Tibial nerve (tissue), 4 donors: Measurements from ENCODE around the gene PTOV1. TPM values are rescaled to one million over a fixed set of nuclear protein-coding genes. Genes with fewer than 3 reads are reported as not detected.

ENCODE experiments used
- DNase-seq, 2 donors: peaks; one replicate each; pipeline ENCODE4 v3.0.0-alpha.2; 2019; ENCODE audit warnings: low spot score in 2 of 2
- H3K27ac ChIP-seq, 4 donors: fragments of 200-600 bp; sonication (generic) in 3 of 4; one replicate each; pipeline ENCODE4 v1.5.1; 2017 to 2019; ENCODE audit warnings: mild to moderate bottlenecking in 1 of 4
- H3K27me3 ChIP-seq, 2 donors: fragments of 200-600 bp; sonication (generic) in 1 of 2; one replicate each; pipeline versions ENCODE4 v1.5.1 to v1.6.0; 2017 to 2019
- H3K36me3 ChIP-seq, 3 donors: fragments of 200-600 bp; sonication (generic); one replicate each; pipeline ENCODE4 v1.5.1; 2018 to 2019
- H3K4me1 ChIP-seq, 4 donors: fragments of 200-600 bp; sonication (generic) in 3 of 4; one replicate each; pipeline ENCODE4 v1.5.1; 2017 to 2019
- H3K4me3 ChIP-seq, 4 donors: fragments of 200-600 bp; sonication (generic) in 3 of 4; one replicate each; pipeline ENCODE4 v1.5.1; 2017 to 2019; ENCODE audit warnings: mild to moderate bottlenecking in 1 of 4, moderate library complexity in 1 of 4
- H3K9me3 ChIP-seq, 4 donors: fragments of 200-600 bp; sonication (generic) in 3 of 4; one replicate each; pipeline ENCODE4 v1.5.1; 2017 to 2019
- EP300 ChIP-seq, 2 donors: sonication (generic); formaldehyde crosslinking; IDR thresholded peaks; one replicate each; pipeline ENCODE4 v1.6.1; 2017; ENCODE audit warnings: antibody characterized with exemption in 2 of 2, mild to moderate bottlenecking in 1 of 2
- POLR2A ChIP-seq, 2 donors: fragments of 450-650 bp; IDR thresholded peaks; one replicate each; pipeline ENCODE4 v1.6.1; 2017; ENCODE audit warnings: antibody characterized with exemption in 2 of 2, mild to moderate bottlenecking in 2 of 2, moderate library complexity in 2 of 2
- WGBS, 2 donors: methylation state at CpG; one replicate each; pipeline ENCODE4 v1.1.5; 2018; 5-methylcytosine and 5-hydroxymethylcytosine counted together
- total RNA-seq, 4 donors: library from RNA; depleted of rRNA; stranded (reverse); fragments of >200 nt; gene quantifications; one replicate each; pipeline ENCODE4 v1.1.0, GENCODE V29; 2016
- TF ChIP-seq, protein P1 (sequence below), 5 experiments: fragments of 200-600 bp in 3 of 5; fragments of 450-650 bp in 2 of 5; sonication (generic) in 3 of 5; IDR thresholded peaks; one replicate each; pipeline ENCODE4 v1.5.1; 2016 to 2019; ENCODE audit warnings: antibody characterized with exemption in 5 of 5, mild to moderate bottlenecking in 3 of 5, moderate library complexity in 2 of 5

The PTOV1 gene
- total RNA-seq, 4 donors from 2014 or later = 75.6 to 113 (median 91.9) TPM

DNA sequence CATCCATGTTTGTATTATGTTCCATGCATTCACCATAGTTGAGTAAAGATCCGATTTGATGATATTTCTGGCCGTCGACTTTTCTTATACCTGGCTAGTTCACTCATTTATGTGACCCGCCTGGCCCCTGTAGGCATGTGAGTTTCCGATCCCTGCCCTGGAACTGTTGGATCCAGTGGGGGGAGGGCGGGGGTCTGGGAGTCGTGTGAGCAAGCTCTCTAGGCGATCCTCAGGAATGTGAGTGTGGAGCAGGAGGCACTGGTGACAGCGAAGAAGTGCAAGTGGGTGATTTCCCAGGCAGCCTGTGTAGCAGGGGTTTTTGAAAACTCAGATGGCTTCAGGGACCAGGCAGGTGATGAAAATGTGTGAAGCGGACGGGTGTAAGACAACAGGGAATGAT is 10.6 kb upstream of the PTOV1 start:
- H3K36me3 ChIP-seq = peaks cover 0 to 69% (median 11%) of the 10 kb centered on the region in 3 donors
- WGBS, 2 donors = 81 to 86% methylated on average over 11 of the region's 11 CpGs

DNA sequence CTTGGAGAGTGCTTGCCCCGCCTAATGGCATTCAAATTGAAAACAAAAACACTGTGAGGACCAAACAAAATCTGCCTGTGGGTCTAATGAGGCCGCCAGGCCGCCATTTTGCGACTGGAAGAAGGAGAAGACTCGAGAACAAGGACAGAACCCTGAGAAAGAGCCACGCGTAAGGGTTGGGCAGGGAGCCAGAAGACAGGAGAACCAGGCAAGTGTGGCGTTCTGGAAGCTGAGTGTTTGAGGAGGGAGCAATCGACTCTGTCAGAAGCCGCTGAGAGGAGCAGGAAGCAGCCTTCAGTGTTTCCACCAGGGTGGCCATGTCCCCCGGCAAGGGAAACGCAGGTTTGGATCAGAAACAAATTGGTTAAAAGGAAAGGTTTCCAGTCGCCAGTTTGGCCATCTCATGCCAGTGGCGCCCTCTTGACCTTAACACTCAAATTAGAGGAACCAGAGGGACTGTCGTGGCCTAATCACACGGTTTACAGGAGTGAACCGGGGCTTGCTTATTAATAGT is 10.2 kb upstream of the PTOV1 start:
- Histone ChIP-seq H3K4me1 (no peaks in the 10 kb centered on the region), H3K9me3 (no peaks in the 10 kb centered on the region), H3K36me3 (peaks cover 0 to 64% (median 6%) of the 10 kb centered on the region in 3 donors), H3K4me3 (no peak overlapping the region), H3K27ac (no peak overlapping the region), H3K27me3 (no peaks in the 10 kb centered on the region)
- no peak for TF ChIP-seq EP300 (IDR thresholded peaks at IDR 0.05)
- TF ChIP-seq, protein P1, sequence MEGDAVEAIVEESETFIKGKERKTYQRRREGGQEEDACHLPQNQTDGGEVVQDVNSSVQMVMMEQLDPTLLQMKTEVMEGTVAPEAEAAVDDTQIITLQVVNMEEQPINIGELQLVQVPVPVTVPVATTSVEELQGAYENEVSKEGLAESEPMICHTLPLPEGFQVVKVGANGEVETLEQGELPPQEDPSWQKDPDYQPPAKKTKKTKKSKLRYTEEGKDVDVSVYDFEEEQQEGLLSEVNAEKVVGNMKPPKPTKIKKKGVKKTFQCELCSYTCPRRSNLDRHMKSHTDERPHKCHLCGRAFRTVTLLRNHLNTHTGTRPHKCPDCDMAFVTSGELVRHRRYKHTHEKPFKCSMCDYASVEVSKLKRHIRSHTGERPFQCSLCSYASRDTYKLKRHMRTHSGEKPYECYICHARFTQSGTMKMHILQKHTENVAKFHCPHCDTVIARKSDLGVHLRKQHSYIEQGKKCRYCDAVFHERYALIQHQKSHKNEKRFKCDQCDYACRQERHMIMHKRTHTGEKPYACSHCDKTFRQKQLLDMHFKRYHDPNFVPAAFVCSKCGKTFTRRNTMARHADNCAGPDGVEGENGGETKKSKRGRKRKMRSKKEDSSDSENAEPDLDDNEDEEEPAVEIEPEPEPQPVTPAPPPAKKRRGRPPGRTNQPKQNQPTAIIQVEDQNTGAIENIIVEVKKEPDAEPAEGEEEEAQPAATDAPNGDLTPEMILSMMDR (IDR thresholded peaks at IDR 0.05) = no peak
- no peak for TF ChIP-seq POLR2A (IDR thresholded peaks at IDR 0.05)
- DNase-seq = no peak
- WGBS, 2 donors = 84 to 88% methylated on average over 17 of the region's 17 CpGs

More for the DNA sequence above, 10.6 kb upstream of the PTOV1 start:
- Histone ChIP-seq H3K4me1 (no peaks in the 10 kb centered on the region), H3K27ac (no peak overlapping the region), H3K4me3 (no peak overlapping the region), H3K27me3 (no peaks in the 10 kb centered on the region), H3K9me3 (no peaks in the 10 kb centered on the region)
- TF ChIP-seq EP300 (IDR thresholded peaks at IDR 0.05) = no peak
- TF ChIP-seq, protein P1 (IDR thresholded peaks at IDR 0.05) = no peak
- TF ChIP-seq POLR2A (IDR thresholded peaks at IDR 0.05) = no peak
- no peak for DNase-seq

DNA sequence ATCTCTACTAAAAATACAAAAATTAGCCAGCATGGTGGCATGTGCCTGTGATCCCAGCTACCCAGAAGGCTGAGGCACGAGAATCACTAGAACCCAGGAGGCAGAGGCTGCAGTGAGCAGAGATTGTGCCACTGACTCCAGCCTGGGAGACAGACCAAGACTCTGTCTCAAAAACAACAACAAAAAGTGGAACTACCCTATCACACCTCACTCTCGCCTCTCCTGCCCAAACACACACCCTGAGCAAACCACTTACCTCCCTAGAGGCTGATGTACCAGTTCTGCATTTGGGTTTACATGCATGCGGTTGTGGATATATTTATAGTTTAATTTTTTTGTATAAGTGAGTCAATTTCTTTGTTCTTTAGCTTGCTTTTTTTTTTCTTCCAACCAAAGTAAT is 7.7 kb upstream of the PTOV1 start:
- 84 to 94% methylated on average over 3 of the region's 3 CpGs for WGBS, 2 donors
- TF ChIP-seq POLR2A (IDR thresholded peaks at IDR 0.05) = no peak
- TF ChIP-seq, protein P1 (IDR thresholded peaks at IDR 0.05) = no peak
- TF ChIP-seq EP300 (IDR thresholded peaks at IDR 0.05) = no peak
- no peaks in the 10 kb centered on the region for H3K27me3 ChIP-seq

GRCh38 chr19:49844138-49845095 is 6.5 kb upstream of the PTOV1 start:
- H3K4me1 ChIP-seq = peaks cover 0 to 4% (median 0%) of the 10 kb centered on the region in 4 donors
- peaks cover 0 to 3% (median 1%) of the 10 kb centered on the region in 4 donors for H3K9me3 ChIP-seq
- DNase-seq = no peak
- H3K36me3 ChIP-seq = peaks cover 0 to 28% (median 0%) of the 10 kb centered on the region in 3 donors
- no peak overlapping the region for H3K27ac ChIP-seq
- no peaks in the 10 kb centered on the region for H3K27me3 ChIP-seq
- H3K4me3 ChIP-seq = no peak overlapping the region
- WGBS, 2 donors = 75 to 83% methylated on average over 16 to 18 of the region's 18 CpGs
- no peak for TF ChIP-seq EP300 (IDR thresholded peaks at IDR 0.05)

More for the DNA sequence above, 7.7 kb upstream of the PTOV1 start:
- Histone ChIP-seq H3K27ac (no peak overlapping the region), H3K36me3 (peaks cover 0 to 40% (median 0%) of the 10 kb centered on the region in 3 donors), H3K4me1 (peaks cover 0 to under 1% (median 0%) of the 10 kb centered on the region in 4 donors), H3K4me3 (no peak overlapping the region), H3K9me3 (no peaks in the 10 kb centered on the region)
- no peak for DNase-seq

GRCh38 chr19:49845414-49845813 is 5.5 kb upstream of the PTOV1 start:
- TF ChIP-seq POLR2A (IDR thresholded peaks at IDR 0.05) = no peak
- TF ChIP-seq EP300 (IDR thresholded peaks at IDR 0.05) = no peak
- TF ChIP-seq, protein P1 (IDR thresholded peaks at IDR 0.05) = no peak
- Histone ChIP-seq H3K27ac (no peak overlapping the region), H3K4me1 (peaks cover 0 to 6% (median 5%) of the 10 kb centered on the region in 4 donors), H3K4me3 (no peak overlapping the region), H3K27me3 (no peaks in the 10 kb centered on the region), H3K36me3 (peaks cover 0 to 20% (median 0%) of the 10 kb centered on the region in 3 donors), H3K9me3 (peaks cover 0 to 5% (median 1%) of the 10 kb centered on the region in 4 donors)
- DNase-seq = no peak
- 55 to 62% methylated on average over 3 of the region's 3 CpGs for WGBS, 2 donors
